Tibial nerve (tissue), 4 donors: Measurements from ENCODE around the gene CNPY3.

Experiments used
- CTCF ChIP-seq, 5 experiments: fragments of 200-600 bp in 3 of 5; fragments of 450-650 bp in 2 of 5; sonication (generic) in 3 of 5; IDR thresholded peaks; one replicate each; pipeline ENCODE4 v1.5.1; 2016 to 2019; ENCODE audit warnings: antibody characterized with exemption in 5 of 5, mild to moderate bottlenecking in 3 of 5, moderate library complexity in 2 of 5
- EP300 ChIP-seq, 2 donors: sonication (generic); formaldehyde crosslinking; IDR thresholded peaks; one replicate each; pipeline ENCODE4 v1.6.1; 2017; ENCODE audit warnings: antibody characterized with exemption in 2 of 2, mild to moderate bottlenecking in 1 of 2
- POLR2A ChIP-seq, 2 donors: fragments of 450-650 bp; IDR thresholded peaks; one replicate each; pipeline ENCODE4 v1.6.1; 2017; ENCODE audit warnings: antibody characterized with exemption in 2 of 2, mild to moderate bottlenecking in 2 of 2, moderate library complexity in 2 of 2

DNA sequence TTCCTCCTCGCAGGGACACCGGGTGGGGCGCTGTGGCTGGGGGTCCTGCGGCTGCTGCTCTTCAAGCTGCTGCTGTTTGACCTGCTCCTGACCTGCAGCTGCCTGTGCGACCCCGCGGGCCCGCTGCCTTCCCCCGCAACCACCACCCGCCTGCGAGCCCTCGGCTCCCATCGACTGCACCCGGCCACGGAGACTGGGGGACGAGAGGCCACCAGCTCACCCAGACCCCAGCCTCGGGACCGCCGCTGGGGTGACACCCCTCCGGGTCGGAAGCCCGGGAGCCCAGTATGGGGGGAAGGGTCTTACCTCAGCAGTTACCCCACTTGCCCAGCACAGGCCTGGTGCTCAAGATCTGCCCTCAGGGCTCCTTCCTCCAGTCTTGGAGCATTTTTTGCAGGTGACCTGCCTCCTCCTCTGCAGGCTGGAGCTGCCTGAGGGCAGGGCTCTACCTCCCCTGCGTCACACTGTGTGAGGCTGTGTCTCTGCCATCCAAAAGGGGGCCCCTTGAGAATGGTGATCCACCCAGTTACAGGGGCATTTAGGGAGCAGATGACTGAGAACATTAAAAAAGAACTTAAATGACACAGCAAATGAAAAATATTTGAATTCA, 3.9 kb upstream of the CNPY3 start:
- TF ChIP-seq CTCF (IDR thresholded peaks at IDR 0.05): no peak
- no peak for TF ChIP-seq POLR2A (IDR thresholded peaks at IDR 0.05)
- no peak for TF ChIP-seq EP300 (IDR thresholded peaks at IDR 0.05)
